COLO829 (cell line): ENCODE measurements around the gene LRTM2.

Source experiments
- DNase-seq: peaks from one replicate; pipeline ENCODE4 v3.0.0; 2012; ENCODE audit warnings: low spot score

LRTM2 gene

GRCh38 chr12:1820191-1820895 is at the start of gene LRTM2:
Gene LRTM2, plus strand, starts transcription at chr12:1820565. Its CDS starts 7,584 bp downstream, at chr12:1828149.
- DNase-seq = no peak

DNA sequence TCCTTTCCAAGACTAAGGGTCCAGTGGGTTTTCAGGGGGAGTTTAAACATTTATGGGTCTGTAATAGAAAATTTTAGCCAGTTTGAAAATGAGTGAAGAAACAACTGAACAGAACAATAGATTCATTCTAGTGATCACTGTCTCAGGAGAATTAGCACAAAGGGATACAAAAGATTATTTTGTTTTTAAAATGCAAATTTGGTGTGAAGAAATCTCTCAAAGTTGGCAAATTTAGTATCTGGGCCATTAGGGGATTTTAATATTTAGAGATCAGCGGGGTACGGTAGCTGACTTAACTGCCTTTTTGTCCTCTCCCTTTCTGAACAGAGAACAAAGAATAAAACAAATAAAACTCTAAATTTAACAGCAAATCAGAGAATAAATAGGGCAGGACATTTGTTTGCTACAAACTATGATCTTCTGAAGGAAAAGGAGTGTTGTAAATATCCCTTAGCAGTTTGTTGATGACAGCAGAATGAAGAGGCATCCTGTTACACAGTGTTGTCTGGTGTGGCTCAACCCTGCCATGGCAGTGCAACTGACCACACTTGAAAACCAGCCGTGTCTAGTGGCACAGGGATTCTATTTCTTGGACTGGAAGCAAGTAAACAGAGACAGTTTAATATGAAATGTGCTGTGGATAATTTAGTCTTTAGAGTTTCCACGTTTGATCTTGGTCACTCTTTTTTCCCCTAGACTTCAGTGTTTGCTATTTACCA is 46.3 kb upstream of the LRTM2 start:
- DNase-seq = peak; percentile 35

DNA sequence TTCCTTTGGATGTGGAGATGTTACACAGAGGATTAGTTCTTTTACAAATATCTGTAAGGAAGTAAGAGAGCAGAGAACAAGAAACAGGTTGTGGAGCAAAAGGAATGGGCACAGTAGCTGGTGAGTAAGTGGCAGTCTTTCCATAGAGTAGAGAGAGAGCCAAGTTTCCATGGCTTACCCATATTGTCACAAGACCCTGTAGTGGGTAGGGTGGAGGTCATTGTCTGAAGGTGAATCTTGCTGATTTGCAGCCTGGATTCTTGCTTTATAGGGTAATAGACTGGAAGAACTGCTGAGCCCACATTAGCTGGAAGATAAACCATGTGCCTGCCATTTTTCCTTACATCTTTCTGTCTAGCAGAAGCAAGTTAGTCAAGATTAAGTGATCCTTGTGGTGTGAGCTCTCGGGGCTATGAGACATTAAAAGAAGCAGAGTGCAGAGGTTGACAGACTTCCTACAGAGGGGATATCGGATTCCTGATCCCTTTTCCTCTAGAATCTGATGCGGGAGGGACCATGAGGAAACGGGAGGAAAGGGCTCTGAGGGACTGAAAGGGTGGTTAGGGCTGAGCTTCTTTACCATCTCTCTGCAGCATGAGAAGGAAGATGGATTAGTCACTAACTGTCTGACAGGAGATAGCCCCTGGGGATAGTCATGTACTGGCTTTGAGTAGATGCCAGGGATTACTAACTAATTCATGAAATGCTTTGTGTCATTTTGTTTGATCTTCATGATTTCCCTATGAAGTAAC is 44.0 kb upstream of the LRTM2 start:
- DNase-seq = peak; percentile 97

DNA sequence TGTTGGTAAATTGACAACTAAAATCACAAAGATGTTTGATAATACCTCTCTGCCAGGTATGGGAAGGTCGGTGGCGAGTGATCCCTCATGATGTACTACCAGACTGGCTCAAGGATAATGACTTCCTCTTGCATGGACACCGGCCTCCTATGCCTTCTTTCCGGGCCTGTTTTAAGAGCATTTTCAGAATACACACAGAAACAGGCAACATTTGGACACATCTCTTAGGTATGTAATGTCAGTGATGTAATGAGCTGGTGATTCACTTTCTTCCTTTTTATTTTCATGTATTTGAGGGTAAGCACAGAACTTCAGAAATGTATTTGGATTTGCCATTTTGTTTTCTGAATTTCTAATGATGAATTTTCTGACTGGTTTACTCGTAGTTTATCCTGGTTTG is 42.6 kb upstream of the LRTM2 start:
- DNase-seq = no peak

- no peak for DNase-seq
These were observed 41.5 kb upstream of the LRTM2 start for GRCh38 chr12:1778911-1779310.

DNA sequence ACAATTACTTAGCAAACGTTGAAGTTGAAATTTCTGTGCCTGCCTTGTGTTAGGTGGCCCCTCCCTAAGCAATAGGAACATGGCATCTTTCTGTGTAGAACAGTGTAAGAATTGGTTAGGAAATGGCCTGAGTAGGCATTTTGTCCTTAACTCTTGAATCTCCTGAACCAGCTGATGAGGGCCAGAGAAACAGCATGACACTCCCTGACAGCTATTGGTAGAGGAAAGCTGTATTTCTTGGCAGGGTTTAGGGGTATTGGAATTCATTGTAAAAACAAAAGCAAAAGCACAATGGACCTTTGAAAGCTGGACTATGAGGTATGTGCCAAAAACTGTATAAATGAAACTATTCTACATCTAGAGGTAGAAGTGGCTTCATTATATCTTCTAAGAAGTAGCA is 40.6 kb upstream of the LRTM2 start:
- peak; percentile 61 for DNase-seq

GRCh38 chr12:1781772-1782171 is 38.6 kb upstream of the LRTM2 start:
- no peak for DNase-seq

GRCh38 chr12:1782215-1782614 is 38.1 kb upstream of the LRTM2 start:
- DNase-seq = no peak

GRCh38 chr12:1787714-1788113 is 32.7 kb upstream of the LRTM2 start:
- no peak for DNase-seq

DNA sequence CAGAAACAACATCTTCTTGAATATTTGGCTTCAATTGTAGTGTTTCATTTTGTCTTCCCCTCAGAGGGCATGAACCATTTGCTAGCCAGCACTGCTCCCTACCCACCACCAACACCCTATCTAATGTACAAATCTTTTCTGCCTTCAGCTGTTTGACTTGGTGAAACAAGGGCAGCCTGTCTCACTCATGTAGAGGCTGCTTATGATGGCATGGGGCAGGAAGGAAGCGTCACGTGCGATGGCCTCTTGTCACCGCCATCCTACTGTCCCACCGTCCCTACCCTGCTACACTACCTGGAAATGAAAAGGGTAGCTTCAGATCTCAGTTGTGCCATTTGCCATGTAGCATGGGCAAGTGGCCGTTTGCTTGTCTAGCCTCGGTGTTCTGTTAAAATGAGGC is 29.9 kb upstream of the LRTM2 start:
- no peak for DNase-seq

DNA sequence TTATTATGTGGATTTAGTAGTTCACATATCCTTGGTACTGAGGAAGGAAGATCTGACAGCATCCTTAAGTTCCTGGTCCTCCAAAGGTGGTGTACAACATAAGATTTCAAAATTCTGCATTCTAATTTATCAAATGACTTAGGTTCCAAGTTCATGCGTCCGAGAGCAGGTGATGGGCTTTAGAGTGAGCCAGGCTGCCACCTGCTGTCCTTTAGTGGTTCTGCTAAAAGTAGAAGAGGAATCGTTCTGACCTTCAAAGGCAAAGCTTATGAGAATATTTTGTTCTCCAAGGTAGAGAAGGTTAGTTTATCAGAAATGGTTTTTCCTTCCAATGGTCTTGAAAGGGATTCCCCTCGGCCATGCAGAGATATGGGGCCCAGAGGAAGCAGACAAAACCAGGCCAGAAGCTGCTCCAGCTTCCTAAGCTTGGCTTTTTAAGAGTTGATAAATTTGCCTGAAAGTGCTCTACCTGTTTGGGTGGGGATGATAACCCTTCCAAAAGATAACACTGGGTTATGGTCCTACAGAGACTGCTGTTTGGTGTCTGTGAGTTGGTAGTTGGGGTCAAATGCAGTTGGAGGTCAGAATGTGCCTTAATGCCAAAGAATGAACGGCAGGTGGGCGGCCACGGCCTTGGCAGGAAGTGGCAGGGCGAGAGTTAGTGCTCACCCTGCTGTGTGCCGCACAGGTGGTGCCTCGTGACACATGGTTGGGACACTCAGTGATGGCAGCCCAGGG is 29.1 kb upstream of the LRTM2 start:
- peak; percentile 67 for DNase-seq

DNA sequence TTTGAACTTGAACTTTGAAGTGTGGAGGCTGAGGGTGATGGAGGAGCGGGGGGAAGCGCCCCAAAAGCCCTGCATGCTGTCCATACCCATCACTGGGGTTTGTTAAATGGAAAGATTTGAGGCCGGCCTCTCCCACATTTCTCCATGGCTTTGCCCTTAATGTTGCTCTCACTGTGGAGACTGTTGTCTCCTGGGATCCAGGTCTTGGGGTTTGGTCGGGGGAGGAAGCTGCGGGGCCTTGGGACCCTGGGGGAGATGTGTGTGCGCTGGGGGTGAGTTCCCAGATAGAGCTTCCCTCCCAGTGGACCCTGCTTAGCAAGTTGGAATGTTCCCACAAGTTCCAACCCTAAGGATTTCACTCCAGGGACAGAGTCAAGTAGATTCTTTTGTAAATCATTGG is 28.0 kb upstream of the LRTM2 start:
- DNase-seq = no peak

GRCh38 chr12:1793426-1794210 is 26.7 kb upstream of the LRTM2 start:
- no peak for DNase-seq

DNA sequence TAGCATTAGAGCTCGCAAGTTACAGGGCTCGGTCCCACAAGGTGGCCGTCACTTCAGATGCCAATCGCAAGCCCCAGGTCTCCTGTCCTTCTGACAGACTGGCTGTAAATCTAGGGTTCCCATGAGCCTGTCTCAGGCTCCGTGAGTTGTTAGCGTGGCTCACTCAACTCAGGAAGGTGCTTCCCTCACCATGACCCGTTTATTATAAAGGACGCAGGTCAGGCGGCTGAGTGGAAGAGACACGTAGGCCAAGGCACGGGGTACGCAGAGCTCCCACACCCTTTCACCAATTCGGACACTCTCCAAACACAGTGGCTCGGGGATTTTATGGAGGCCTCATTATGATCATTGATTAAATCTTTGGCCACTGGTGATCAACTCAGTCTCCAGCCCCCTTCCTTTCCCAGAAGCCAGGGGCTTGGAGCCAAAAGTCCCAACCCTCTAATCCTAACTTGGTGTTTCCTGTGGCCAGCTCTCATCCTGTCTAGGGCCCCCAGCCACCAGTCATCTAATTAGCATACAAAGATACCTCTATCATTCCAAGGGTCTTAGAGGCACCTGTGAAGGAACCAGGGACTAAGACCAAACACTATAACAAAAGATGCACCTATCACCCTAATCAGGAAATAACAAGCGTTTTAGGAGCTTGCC is 25.8 kb upstream of the LRTM2 start:
- DNase-seq = no peak

DNA sequence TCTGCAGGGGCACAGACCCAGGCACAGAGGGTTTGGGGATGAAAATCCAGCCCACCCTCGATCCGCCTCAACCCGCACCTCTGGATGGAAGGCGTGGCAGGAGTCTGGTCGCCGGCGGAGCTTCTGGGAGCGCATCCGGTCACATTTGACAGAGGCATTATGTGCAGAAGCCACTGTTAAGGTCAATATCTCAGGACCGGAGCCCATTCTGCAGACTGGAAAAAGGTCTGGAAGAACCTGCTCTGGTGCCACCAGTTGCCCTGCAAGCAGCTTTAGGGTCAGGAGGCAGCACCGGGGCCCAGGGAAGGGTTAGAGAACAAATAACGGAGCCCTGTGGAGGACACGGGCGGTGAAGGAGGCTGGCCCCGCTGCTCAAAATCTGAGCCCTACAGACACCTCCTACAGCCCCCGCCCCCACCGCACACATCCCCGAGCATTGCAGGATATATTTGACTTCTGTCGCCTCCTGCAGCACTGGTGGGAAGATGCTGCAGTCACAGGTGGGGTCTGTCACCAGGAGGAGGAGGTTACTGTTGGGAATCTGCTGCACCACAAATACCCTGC is 25.1 kb upstream of the LRTM2 start:
- no peak for DNase-seq

DNA sequence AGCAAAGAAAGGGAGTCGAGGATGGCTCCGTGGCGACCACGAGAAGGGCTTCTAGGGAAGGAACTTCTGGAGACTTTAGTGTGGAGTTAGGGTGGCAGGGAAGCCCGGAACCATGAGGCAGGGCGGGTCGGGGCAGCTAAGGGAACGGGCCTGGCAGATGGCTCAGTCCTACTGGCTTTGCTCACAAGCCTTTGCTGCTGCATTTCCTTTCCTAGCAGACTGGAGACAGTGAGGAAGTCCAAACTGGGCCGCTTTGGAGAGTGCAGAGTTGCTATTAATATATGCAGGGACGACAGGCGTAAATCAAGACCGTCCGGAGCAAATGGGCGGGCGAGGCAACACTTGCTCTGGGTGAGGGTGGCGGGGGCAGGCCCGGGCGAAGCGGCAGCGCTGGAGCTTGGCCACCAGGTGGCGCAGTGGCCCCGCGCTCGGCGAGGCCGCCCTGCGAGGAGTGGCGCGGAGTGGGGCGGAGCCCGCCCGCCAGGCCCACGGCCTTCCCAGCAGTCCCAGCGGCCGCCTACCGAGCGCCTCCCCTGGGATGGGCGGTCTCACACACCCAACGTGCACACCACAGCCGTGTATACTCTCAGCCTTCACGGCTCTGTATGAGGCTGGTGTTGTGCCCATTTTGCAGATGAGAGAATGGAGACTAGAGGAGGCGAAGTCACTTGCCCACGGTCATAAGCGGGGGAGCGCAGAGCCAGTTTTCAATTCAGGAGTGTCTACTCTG is 24.4 kb upstream of the LRTM2 start:
- peak; percentile 81 for DNase-seq

DNA sequence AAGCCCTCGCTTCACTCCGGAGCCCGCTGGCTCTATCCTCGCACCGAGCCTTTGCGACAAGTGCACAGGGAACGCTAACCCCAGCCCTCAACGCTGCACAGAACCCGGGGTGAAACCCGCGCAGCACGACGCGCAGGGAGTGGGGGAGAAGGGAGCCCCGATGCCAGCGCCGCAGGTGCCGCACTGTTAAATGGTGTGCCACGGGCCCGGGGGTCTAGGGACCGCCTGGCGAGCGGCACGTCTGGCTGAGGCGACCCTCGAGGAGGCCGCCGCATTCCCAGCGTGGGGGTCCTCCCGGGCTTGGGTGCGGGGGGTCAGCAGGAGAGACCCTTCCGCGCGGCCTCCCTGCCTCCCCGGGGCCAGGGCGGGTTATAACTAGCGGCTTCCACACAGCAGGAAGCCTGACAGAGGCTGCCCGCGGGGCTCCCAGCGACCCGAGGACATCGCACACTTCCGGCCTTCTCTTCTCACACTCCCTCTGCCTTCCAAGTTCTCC is 23.8 kb upstream of the LRTM2 start:
- DNase-seq = no peak

DNA sequence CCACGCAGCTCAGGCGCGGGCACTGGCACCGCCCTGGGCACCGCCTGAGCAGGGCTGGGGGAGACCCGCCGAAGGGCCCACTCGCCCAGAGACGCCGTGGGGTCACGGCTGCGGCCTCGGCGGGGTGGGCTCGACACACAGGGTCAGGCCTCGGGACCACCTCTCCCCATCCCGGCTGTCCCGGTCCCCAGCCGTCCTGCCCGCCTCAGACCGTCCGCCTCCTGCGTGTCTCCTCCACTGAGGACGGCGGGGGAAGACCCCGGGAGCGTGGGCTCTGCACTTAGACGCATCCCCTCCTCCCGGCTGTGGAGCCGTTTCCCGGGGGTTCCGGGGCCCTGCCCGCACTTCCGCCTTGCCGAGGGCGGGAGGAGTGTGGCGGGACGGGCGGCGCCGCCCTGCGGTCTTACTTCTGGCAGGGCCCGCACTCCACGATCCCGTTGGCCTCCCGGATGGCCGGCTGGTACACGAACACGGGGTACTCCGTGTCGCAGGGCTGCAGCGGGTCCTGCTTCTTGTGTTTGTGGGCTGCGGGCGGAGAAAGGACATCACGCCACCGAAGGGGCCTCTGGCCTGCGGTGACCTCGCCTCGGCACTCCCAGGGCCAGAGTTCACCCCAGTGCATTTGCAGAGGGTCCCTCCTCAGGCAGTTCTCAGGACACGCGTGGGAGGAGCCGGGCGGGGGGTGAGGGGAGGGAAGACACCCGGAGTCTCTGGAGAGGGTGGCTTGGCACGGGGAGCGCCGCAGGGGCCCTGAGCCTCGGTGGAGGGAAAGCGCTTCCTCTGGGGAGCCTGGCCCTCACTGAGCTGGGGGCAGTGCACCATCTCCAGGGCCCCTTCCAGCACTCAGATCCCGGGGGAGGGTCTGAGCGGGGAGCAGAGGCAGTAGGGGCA is 23.1 kb upstream of the LRTM2 start:
- no peak for DNase-seq
